ENCODE results near the gene MTG1. TPM values are rescaled to one million over a fixed set of nuclear protein-coding genes. Genes with fewer than 3 reads are reported as not detected.

MTG1 gene
- total and polyA plus RNA-seq, 2 donors (not counting 1 experiment from before 2014, with no cell fraction given) = 23.9 to 25.3 TPM

GRCh38 chr10:133418289-133418993 lies 24.5 kb downstream of the MTG1 start:
- TF ChIP-seq CTCF (conservative IDR thresholded peaks at IDR 0.05 in 1 of 2, IDR thresholded peaks at IDR 0.05 in 1 of 2; ENCODE audit: low read depth in 1 of 2, low read length in 2 of 2) = no peak
- TF ChIP-seq EZH2 (IDR thresholded peaks at IDR 0.05; ENCODE audit: low read length, missing control alignments) = no peak
- no peaks in the 10 kb centered on the region for H3K4me1 ChIP-seq (ENCODE audit: control insufficient read depth, extremely low read depth, insufficient read depth, low read length)
- no peaks in the 10 kb centered on the region for H3K79me2 ChIP-seq (ENCODE audit: control insufficient read depth, insufficient read depth, low read length)
- no peak for DNase-seq (ENCODE audit: low read depth in 2 of 2)
- H3K4me2 ChIP-seq (ENCODE audit: extremely low read depth, insufficient read depth, low read length) = no peak overlapping the region
- no peaks in the 10 kb centered on the region for H3K27me3 ChIP-seq (ENCODE audit: control insufficient read depth, insufficient read depth, low read length)
- peaks cover 9% of the 10 kb centered on the region for H3K36me3 ChIP-seq (ENCODE audit: control insufficient read depth, insufficient read depth, low read length)
- H4K20me1 ChIP-seq (ENCODE audit: control insufficient read depth, extremely low read depth, insufficient read depth, low read length) = no peaks in the 10 kb centered on the region
- no peaks in the 10 kb centered on the region for H3K9me3 ChIP-seq (ENCODE audit: control insufficient read depth, insufficient read depth, low read depth, low read length)
- H3K9ac ChIP-seq (ENCODE audit: insufficient read depth, low read length) = no peak overlapping the region
- no peak overlapping the region for H3K4me3 ChIP-seq (replicated peaks in 1 of 4; ENCODE audit: control extremely low read depth in 1 of 4, insufficient read depth in 1 of 4, low read depth in 3 of 4, low read length in 4 of 4)
- no peak overlapping the region for H3K27ac ChIP-seq (ENCODE audit: insufficient read depth, low read length)
- no peak overlapping the region for H2AFZ ChIP-seq (ENCODE audit: low read length)

- Histone ChIP-seq H3K27ac (ENCODE audit: insufficient read depth, low read length) (no peak overlapping the region), H3K4me1 (ENCODE audit: control insufficient read depth, extremely low read depth, insufficient read depth, low read length) (no peaks in the 10 kb centered on the region), H3K9ac (ENCODE audit: insufficient read depth, low read length) (no peak overlapping the region), H3K9me3 (ENCODE audit: control insufficient read depth, insufficient read depth, low read depth, low read length) (no peaks in the 10 kb centered on the region), H3K4me2 (ENCODE audit: extremely low read depth, insufficient read depth, low read length) (no peak overlapping the region), H2AFZ (ENCODE audit: low read length) (no peak overlapping the region), H4K20me1 (ENCODE audit: control insufficient read depth, extremely low read depth, insufficient read depth, low read length) (no peaks in the 10 kb centered on the region), H3K79me2 (ENCODE audit: control insufficient read depth, insufficient read depth, low read length) (no peaks in the 10 kb centered on the region), H3K4me3 (replicated peaks in 1 of 4; ENCODE audit: control extremely low read depth in 1 of 4, insufficient read depth in 1 of 4, low read depth in 3 of 4, low read length in 4 of 4) (no peak overlapping the region), H3K36me3 (ENCODE audit: control insufficient read depth, insufficient read depth, low read length) (peaks cover 9% of the 10 kb centered on the region), H3K27me3 (ENCODE audit: control insufficient read depth, insufficient read depth, low read length) (no peaks in the 10 kb centered on the region)
- TF ChIP-seq EZH2 (IDR thresholded peaks at IDR 0.05; ENCODE audit: low read length, missing control alignments) (no peak), CTCF (conservative IDR thresholded peaks at IDR 0.05 in 1 of 2, IDR thresholded peaks at IDR 0.05 in 1 of 2; ENCODE audit: low read depth in 1 of 2, low read length in 2 of 2) (no peak)
- no peak for DNase-seq (ENCODE audit: low read depth in 2 of 2)
These were observed 25.4 kb downstream of the MTG1 start for GRCh38 chr10:133419211-133419950.

- no peak for DNase-seq (ENCODE audit: low read depth in 2 of 2)
- H3K9ac ChIP-seq (ENCODE audit: insufficient read depth, low read length) = no peak overlapping the region
- H3K4me2 ChIP-seq (ENCODE audit: extremely low read depth, insufficient read depth, low read length) = no peak overlapping the region
- no peaks in the 10 kb centered on the region for H3K4me1 ChIP-seq (ENCODE audit: control insufficient read depth, extremely low read depth, insufficient read depth, low read length)
- no peak overlapping the region for H2AFZ ChIP-seq (ENCODE audit: low read length)
- peaks cover 9% of the 10 kb centered on the region for H3K36me3 ChIP-seq (ENCODE audit: control insufficient read depth, insufficient read depth, low read length)
- no peak overlapping the region for H3K4me3 ChIP-seq (replicated peaks in 1 of 4; ENCODE audit: control extremely low read depth in 1 of 4, insufficient read depth in 1 of 4, low read depth in 3 of 4, low read length in 4 of 4)
- H3K27me3 ChIP-seq (ENCODE audit: control insufficient read depth, insufficient read depth, low read length) = no peaks in the 10 kb centered on the region
- H3K79me2 ChIP-seq (ENCODE audit: control insufficient read depth, insufficient read depth, low read length) = no peaks in the 10 kb centered on the region
- H3K9me3 ChIP-seq (ENCODE audit: control insufficient read depth, insufficient read depth, low read depth, low read length) = no peaks in the 10 kb centered on the region
- TF ChIP-seq EZH2 (IDR thresholded peaks at IDR 0.05; ENCODE audit: low read length, missing control alignments) (no peak), CTCF (conservative IDR thresholded peaks at IDR 0.05 in 1 of 2, IDR thresholded peaks at IDR 0.05 in 1 of 2; ENCODE audit: low read depth in 1 of 2, low read length in 2 of 2) (no peak)
- H3K27ac ChIP-seq (ENCODE audit: insufficient read depth, low read length) = no peak overlapping the region
- no peaks in the 10 kb centered on the region for H4K20me1 ChIP-seq (ENCODE audit: control insufficient read depth, extremely low read depth, insufficient read depth, low read length)
These were observed 26.1 kb downstream of the MTG1 start for GRCh38 chr10:133420028-133420427.

All from fibroblast of lung (primary cell).